ENCODE measurements around the gene IRX2. TPM values are rescaled to one million over a fixed set of nuclear protein-coding genes. Genes with fewer than 3 reads are reported as not detected.

The IRX2 gene
- total and polyA plus RNA-seq, 2 donors (not counting 1 experiment from before 2014, with no cell fraction given), result 0.33 to 0.40 TPM

- H3K4me3 ChIP-seq (replicated peaks in 1 of 4; ENCODE audit: control extremely low read depth in 1 of 4, insufficient read depth in 1 of 4, low read depth in 3 of 4, low read length in 4 of 4), result no peak overlapping the region
- H3K27ac ChIP-seq (ENCODE audit: insufficient read depth, low read length), result no peak overlapping the region
- H3K9ac ChIP-seq (ENCODE audit: insufficient read depth, low read length), result no peak overlapping the region
- H2AFZ ChIP-seq (ENCODE audit: low read length), result no peak overlapping the region
- no peak for DNase-seq (ENCODE audit: low read depth in 2 of 2)
- no peaks in the 10 kb centered on the region for H3K27me3 ChIP-seq (ENCODE audit: control insufficient read depth, insufficient read depth, low read length)
- H3K4me2 ChIP-seq (ENCODE audit: extremely low read depth, insufficient read depth, low read length), result no peak overlapping the region
- H3K9me3 ChIP-seq (ENCODE audit: control insufficient read depth, insufficient read depth, low read depth, low read length), result no peaks in the 10 kb centered on the region
- H3K79me2 ChIP-seq (ENCODE audit: control insufficient read depth, insufficient read depth, low read length), result no peaks in the 10 kb centered on the region
- no peak for TF ChIP-seq EZH2 (IDR thresholded peaks at IDR 0.05; ENCODE audit: low read length, missing control alignments)
- TF ChIP-seq CTCF (conservative IDR thresholded peaks at IDR 0.05 in 1 of 2, IDR thresholded peaks at IDR 0.05 in 1 of 2; ENCODE audit: low read depth in 1 of 2, low read length in 2 of 2), result no peak
- H4K20me1 ChIP-seq (ENCODE audit: control insufficient read depth, extremely low read depth, insufficient read depth, low read length), result no peaks in the 10 kb centered on the region
- no peaks in the 10 kb centered on the region for H3K36me3 ChIP-seq (ENCODE audit: control insufficient read depth, insufficient read depth, low read length)
- H3K4me1 ChIP-seq (ENCODE audit: control insufficient read depth, extremely low read depth, insufficient read depth, low read length), result no peaks in the 10 kb centered on the region
These were observed 29.1 kb upstream of the IRX2 start for GRCh38 chr5:2780421-2781171.

GRCh38 chr5:2779459-2779858, 28.0 kb upstream of the IRX2 start:
- no peaks in the 10 kb centered on the region for H3K4me1 ChIP-seq (ENCODE audit: control insufficient read depth, extremely low read depth, insufficient read depth, low read length)
- H3K9me3 ChIP-seq (ENCODE audit: control insufficient read depth, insufficient read depth, low read depth, low read length), result no peaks in the 10 kb centered on the region
- H3K27ac ChIP-seq (ENCODE audit: insufficient read depth, low read length), result no peak overlapping the region
- H3K36me3 ChIP-seq (ENCODE audit: control insufficient read depth, insufficient read depth, low read length), result no peaks in the 10 kb centered on the region
- DNase-seq (ENCODE audit: low read depth in 2 of 2), result no peak
- no peak overlapping the region for H3K9ac ChIP-seq (ENCODE audit: insufficient read depth, low read length)
- H3K4me3 ChIP-seq (replicated peaks in 1 of 4; ENCODE audit: control extremely low read depth in 1 of 4, insufficient read depth in 1 of 4, low read depth in 3 of 4, low read length in 4 of 4), result no peak overlapping the region
- no peaks in the 10 kb centered on the region for H3K27me3 ChIP-seq (ENCODE audit: control insufficient read depth, insufficient read depth, low read length)
- H3K4me2 ChIP-seq (ENCODE audit: extremely low read depth, insufficient read depth, low read length), result no peak overlapping the region
- no peak for TF ChIP-seq EZH2 (IDR thresholded peaks at IDR 0.05; ENCODE audit: low read length, missing control alignments)
- no peak for TF ChIP-seq CTCF (conservative IDR thresholded peaks at IDR 0.05 in 1 of 2, IDR thresholded peaks at IDR 0.05 in 1 of 2; ENCODE audit: low read depth in 1 of 2, low read length in 2 of 2)
- H4K20me1 ChIP-seq (ENCODE audit: control insufficient read depth, extremely low read depth, insufficient read depth, low read length), result no peaks in the 10 kb centered on the region
- no peak overlapping the region for H2AFZ ChIP-seq (ENCODE audit: low read length)
- no peaks in the 10 kb centered on the region for H3K79me2 ChIP-seq (ENCODE audit: control insufficient read depth, insufficient read depth, low read length)

GRCh38 chr5:2776337-2777302, 25.1 kb upstream of the IRX2 start:
- no peak overlapping the region for H3K27ac ChIP-seq (ENCODE audit: insufficient read depth, low read length)
- no peak for DNase-seq (ENCODE audit: low read depth in 2 of 2)
- no peak overlapping the region for H3K4me3 ChIP-seq (replicated peaks in 1 of 4; ENCODE audit: control extremely low read depth in 1 of 4, insufficient read depth in 1 of 4, low read depth in 3 of 4, low read length in 4 of 4)
- H3K27me3 ChIP-seq (ENCODE audit: control insufficient read depth, insufficient read depth, low read length), result no peaks in the 10 kb centered on the region
- no peaks in the 10 kb centered on the region for H3K79me2 ChIP-seq (ENCODE audit: control insufficient read depth, insufficient read depth, low read length)
- no peak overlapping the region for H3K4me2 ChIP-seq (ENCODE audit: extremely low read depth, insufficient read depth, low read length)
- TF ChIP-seq CTCF (conservative IDR thresholded peaks at IDR 0.05 in 1 of 2, IDR thresholded peaks at IDR 0.05 in 1 of 2; ENCODE audit: low read depth in 1 of 2, low read length in 2 of 2), result no peak
- TF ChIP-seq EZH2 (IDR thresholded peaks at IDR 0.05; ENCODE audit: low read length, missing control alignments), result no peak
- H4K20me1 ChIP-seq (ENCODE audit: control insufficient read depth, extremely low read depth, insufficient read depth, low read length), result no peaks in the 10 kb centered on the region
- no peak overlapping the region for H3K9ac ChIP-seq (ENCODE audit: insufficient read depth, low read length)
- H3K4me1 ChIP-seq (ENCODE audit: control insufficient read depth, extremely low read depth, insufficient read depth, low read length), result no peaks in the 10 kb centered on the region
- no peak overlapping the region for H2AFZ ChIP-seq (ENCODE audit: low read length)
- H3K36me3 ChIP-seq (ENCODE audit: control insufficient read depth, insufficient read depth, low read length), result no peaks in the 10 kb centered on the region
- H3K9me3 ChIP-seq (ENCODE audit: control insufficient read depth, insufficient read depth, low read depth, low read length), result no peaks in the 10 kb centered on the region

Measured in fibroblast of lung (primary cell).